SK-N-SH treated with all-trans-retinoic acid at 6 μM for 48 hours (cell line): ENCODE results near the gene SEZ6L.

Experiments
- ATAC-seq: fragments of 200-7000 bp; cut with Tn5 transposase; 3 replicates; pipeline ENCODE4 v1.9.1; 2020; ENCODE audit warnings: mild to moderate bottlenecking, moderate library complexity
- ARNTL ChIP-seq: fragments of 450-650 bp; formaldehyde crosslinking; IDR thresholded peaks from 2 replicates; pipeline ENCODE4 v1.5.0; 2020; ENCODE audit warnings: low read depth, mild to moderate bottlenecking, moderate library complexity, borderline replicate concordance
- BACH2 ChIP-seq: fragments of 250-450 bp; sonication (Bioruptor Pico); IDR thresholded peaks from 2 replicates; pipeline ENCODE4 v1.9.0; 2021; ENCODE audit warnings: mild to moderate bottlenecking, borderline replicate concordance
- CSDC2 ChIP-seq: fragments of 250-450 bp; sonication (Bioruptor Pico); IDR thresholded peaks from 2 replicates; pipeline ENCODE4 v1.5.0; 2020; ENCODE audit warnings: mild to moderate bottlenecking, moderate library complexity
- ESRRG ChIP-seq: fragments of 250-450 bp; sonication (Bioruptor Pico); IDR thresholded peaks from 2 replicates; pipeline ENCODE4 v1.6.1; 2021; ENCODE audit warnings: mild to moderate bottlenecking
- GLIS3 ChIP-seq: fragments of 250-450 bp; sonication (Bioruptor Pico); IDR thresholded peaks from 2 replicates; pipeline ENCODE4 v1.5.0; 2020; ENCODE audit warnings: mild to moderate bottlenecking, moderate library complexity
- ISL1 ChIP-seq: fragments of 250-450 bp; sonication (Bioruptor Pico); IDR thresholded peaks from 2 replicates; pipeline ENCODE4 v2.1.2; 2022; ENCODE audit warnings: mild to moderate bottlenecking, moderate library complexity
- OSR1 ChIP-seq: fragments of 250-450 bp; sonication (Bioruptor Pico); IDR thresholded peaks from 2 replicates; pipeline ENCODE4 v1.8.0; 2022; ENCODE audit warnings: moderate library complexity, mild to moderate bottlenecking, inconsistent platforms
- RARB ChIP-seq: fragments of 250-450 bp; sonication (Bioruptor Pico); IDR thresholded peaks from 2 replicates; pipeline ENCODE4 v1.8.0; 2021; ENCODE audit warnings: mild to moderate bottlenecking, moderate library complexity
- SNAI2 ChIP-seq: fragments of 250-450 bp; sonication (Bioruptor Pico); IDR thresholded peaks from 2 replicates; pipeline ENCODE4 v1.5.0; 2020; ENCODE audit warnings: mild to moderate bottlenecking, moderate library complexity
- TCF4 ChIP-seq: fragments of 250-450 bp; sonication (Bioruptor Pico); IDR thresholded peaks from 2 replicates; pipeline ENCODE4 v1.8.0; 2021; ENCODE audit warnings: mild to moderate bottlenecking, moderate library complexity, borderline replicate concordance
- TOX ChIP-seq: fragments of 250-450 bp; sonication (Bioruptor Pico); IDR thresholded peaks from 2 replicates; pipeline ENCODE4 v1.8.0; 2021; ENCODE audit warnings: mild to moderate bottlenecking, moderate library complexity, borderline replicate concordance
- ZFP3 ChIP-seq: fragments of 250-450 bp; sonication (Bioruptor Pico); IDR thresholded peaks from 2 replicates; pipeline ENCODE4 v1.5.0; 2020; ENCODE audit warnings: mild to moderate bottlenecking, moderate library complexity
- ZFP30 ChIP-seq: fragments of 450-650 bp; formaldehyde crosslinking; IDR thresholded peaks from 2 replicates; pipeline ENCODE4 v1.5.0; 2022; ENCODE audit warnings: mild to moderate bottlenecking, moderate library complexity
- ZNF565 ChIP-seq: fragments of 450-650 bp; formaldehyde crosslinking; conservative IDR thresholded peaks from 2 replicates; pipeline ENCODE4 v1.5.0; 2020; ENCODE audit warnings: low read depth, mild to moderate bottlenecking, moderate library complexity
- ZNF70 ChIP-seq: fragments of 450-650 bp; formaldehyde crosslinking; IDR thresholded peaks from 2 replicates; pipeline ENCODE4 v1.5.0; 2020; ENCODE audit warnings: mild to moderate bottlenecking, moderate library complexity
- ZNF8 ChIP-seq: fragments of 450-650 bp; formaldehyde crosslinking; IDR thresholded peaks from 2 replicates; pipeline ENCODE4 v1.5.0; 2020; ENCODE audit warnings: mild to moderate bottlenecking, moderate library complexity
- TF ChIP-seq, protein P1 (sequence below): fragments of 250-450 bp; sonication (Bioruptor Pico); IDR thresholded peaks from 2 replicates; pipeline ENCODE4 v1.5.1; 2021; ENCODE audit warnings: mild to moderate bottlenecking, moderate library complexity
- TF ChIP-seq, protein P2 (sequence below): fragments of 250-450 bp; sonication (Bioruptor Pico); IDR thresholded peaks from 2 replicates; pipeline ENCODE4 v1.5.0; 2020; ENCODE audit warnings: mild to moderate bottlenecking, moderate library complexity
- TF ChIP-seq, protein P3 (sequence below): fragments of 250-450 bp; sonication (Bioruptor Pico); IDR thresholded peaks from 2 replicates; pipeline ENCODE4 v1.8.0; 2021; ENCODE audit warnings: low read depth, mild to moderate bottlenecking, moderate library complexity, borderline replicate concordance
- TF ChIP-seq, protein P4 (sequence below): fragments of 250-450 bp; sonication (Bioruptor Pico); IDR thresholded peaks from 2 replicates; pipeline ENCODE4 v1.5.1; 2020; ENCODE audit warnings: low read depth, mild to moderate bottlenecking, moderate library complexity
- TF ChIP-seq, protein P5 (sequence below): fragments of 250-450 bp; sonication (Bioruptor Pico); IDR thresholded peaks from 2 replicates; pipeline ENCODE4 v1.8.0; 2020; ENCODE audit warnings: mild to moderate bottlenecking, moderate library complexity, borderline replicate concordance

The SEZ6L gene

DNA sequence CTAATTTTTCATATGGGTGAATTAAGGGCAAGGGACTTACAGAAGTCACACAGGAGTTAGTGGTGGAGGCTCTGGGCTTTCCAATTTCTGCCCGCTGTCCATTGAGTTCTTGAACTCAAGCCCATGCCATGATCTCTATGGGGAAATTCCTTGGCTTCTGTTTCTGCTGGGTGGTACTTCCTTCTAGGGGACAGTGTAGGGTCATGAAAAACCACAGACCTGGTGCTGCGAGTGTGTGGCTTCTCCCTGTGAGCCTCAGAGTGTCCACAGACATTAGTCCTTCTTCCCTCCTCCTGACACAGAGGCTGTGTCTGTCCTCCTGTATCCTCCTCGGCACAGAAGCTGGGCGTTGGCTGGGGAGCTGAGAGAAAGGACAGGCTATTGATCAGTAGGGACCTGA lies 6.3 kb upstream of the SEZ6L start:
- TF ChIP-seq, protein P1, sequence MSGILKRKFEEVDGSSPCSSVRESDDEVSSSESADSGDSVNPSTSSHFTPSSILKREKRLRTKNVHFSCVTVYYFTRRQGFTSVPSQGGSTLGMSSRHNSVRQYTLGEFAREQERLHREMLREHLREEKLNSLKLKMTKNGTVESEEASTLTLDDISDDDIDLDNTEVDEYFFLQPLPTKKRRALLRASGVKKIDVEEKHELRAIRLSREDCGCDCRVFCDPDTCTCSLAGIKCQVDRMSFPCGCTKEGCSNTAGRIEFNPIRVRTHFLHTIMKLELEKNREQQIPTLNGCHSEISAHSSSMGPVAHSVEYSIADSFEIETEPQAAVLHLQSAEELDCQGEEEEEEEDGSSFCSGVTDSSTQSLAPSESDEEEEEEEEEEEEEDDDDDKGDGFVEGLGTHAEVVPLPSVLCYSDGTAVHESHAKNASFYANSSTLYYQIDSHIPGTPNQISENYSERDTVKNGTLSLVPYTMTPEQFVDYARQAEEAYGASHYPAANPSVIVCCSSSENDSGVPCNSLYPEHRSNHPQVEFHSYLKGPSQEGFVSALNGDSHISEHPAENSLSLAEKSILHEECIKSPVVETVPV (CRISPR knock-in tag) = no peak
- TF ChIP-seq, protein P2, sequence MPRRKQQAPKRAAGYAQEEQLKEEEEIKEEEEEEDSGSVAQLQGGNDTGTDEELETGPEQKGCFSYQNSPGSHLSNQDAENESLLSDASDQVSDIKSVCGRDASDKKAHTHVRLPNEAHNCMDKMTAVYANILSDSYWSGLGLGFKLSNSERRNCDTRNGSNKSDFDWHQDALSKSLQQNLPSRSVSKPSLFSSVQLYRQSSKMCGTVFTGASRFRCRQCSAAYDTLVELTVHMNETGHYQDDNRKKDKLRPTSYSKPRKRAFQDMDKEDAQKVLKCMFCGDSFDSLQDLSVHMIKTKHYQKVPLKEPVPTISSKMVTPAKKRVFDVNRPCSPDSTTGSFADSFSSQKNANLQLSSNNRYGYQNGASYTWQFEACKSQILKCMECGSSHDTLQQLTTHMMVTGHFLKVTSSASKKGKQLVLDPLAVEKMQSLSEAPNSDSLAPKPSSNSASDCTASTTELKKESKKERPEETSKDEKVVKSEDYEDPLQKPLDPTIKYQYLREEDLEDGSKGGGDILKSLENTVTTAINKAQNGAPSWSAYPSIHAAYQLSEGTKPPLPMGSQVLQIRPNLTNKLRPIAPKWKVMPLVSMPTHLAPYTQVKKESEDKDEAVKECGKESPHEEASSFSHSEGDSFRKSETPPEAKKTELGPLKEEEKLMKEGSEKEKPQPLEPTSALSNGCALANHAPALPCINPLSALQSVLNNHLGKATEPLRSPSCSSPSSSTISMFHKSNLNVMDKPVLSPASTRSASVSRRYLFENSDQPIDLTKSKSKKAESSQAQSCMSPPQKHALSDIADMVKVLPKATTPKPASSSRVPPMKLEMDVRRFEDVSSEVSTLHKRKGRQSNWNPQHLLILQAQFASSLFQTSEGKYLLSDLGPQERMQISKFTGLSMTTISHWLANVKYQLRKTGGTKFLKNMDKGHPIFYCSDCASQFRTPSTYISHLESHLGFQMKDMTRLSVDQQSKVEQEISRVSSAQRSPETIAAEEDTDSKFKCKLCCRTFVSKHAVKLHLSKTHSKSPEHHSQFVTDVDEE (CRISPR knock-in tag) = no peak
- TF ChIP-seq ZNF565 (CRISPR knock-in tag) (no peak), ZFP3 (CRISPR knock-in tag) (no peak), GLIS3 (CRISPR knock-in tag) (no peak), BACH2 (CRISPR knock-in tag) (no peak), ARNTL (no peak), ESRRG (CRISPR knock-in tag) (no peak), ZNF8 (CRISPR knock-in tag) (no peak), CSDC2 (CRISPR knock-in tag) (no peak), ISL1 (CRISPR knock-in tag) (no peak), TCF4 (CRISPR knock-in tag) (no peak), ZNF70 (CRISPR knock-in tag) (no peak), TOX (no peak)
- TF ChIP-seq, protein P3, sequence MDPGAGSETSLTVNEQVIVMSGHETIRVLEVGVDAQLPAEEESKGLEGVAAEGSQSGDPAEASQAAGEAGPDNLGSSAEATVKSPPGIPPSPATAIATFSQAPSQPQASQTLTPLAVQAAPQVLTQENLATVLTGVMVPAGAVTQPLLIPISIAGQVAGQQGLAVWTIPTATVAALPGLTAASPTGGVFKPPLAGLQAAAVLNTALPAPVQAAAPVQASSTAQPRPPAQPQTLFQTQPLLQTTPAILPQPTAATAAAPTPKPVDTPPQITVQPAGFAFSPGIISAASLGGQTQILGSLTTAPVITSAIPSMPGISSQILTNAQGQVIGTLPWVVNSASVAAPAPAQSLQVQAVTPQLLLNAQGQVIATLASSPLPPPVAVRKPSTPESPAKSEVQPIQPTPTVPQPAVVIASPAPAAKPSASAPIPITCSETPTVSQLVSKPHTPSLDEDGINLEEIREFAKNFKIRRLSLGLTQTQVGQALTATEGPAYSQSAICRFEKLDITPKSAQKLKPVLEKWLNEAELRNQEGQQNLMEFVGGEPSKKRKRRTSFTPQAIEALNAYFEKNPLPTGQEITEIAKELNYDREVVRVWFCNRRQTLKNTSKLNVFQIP = no peak
- TF ChIP-seq, protein P4, sequence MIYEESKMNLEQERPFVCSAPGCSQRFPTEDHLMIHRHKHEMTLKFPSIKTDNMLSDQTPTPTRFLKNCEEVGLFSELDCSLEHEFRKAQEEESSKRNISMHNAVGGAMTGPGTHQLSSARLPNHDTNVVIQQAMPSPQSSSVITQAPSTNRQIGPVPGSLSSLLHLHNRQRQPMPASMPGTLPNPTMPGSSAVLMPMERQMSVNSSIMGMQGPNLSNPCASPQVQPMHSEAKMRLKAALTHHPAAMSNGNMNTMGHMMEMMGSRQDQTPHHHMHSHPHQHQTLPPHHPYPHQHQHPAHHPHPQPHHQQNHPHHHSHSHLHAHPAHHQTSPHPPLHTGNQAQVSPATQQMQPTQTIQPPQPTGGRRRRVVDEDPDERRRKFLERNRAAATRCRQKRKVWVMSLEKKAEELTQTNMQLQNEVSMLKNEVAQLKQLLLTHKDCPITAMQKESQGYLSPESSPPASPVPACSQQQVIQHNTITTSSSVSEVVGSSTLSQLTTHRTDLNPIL (CRISPR knock-in tag) = no peak

DNA sequence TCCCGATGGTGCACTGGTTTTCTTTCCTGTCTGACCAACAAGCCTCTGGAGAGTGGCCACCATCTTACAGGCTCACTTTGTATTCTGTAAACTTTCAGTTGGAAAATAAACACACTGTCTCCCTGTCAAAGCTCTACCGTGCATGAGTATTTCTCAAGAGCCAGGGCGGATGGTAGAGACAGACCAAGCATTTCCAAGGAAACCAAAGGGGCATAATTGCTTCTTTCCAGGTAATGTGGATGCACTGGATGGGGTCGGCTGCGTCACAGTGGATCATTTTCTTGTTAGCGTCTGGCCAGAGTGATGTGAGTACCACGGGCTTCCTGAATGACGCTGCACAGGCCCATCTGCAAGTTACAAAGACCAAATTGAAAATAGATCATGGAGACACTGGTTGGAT lies 5.1 kb upstream of the SEZ6L start:
- no peak for ATAC-seq
- TF ChIP-seq ZFP3 (CRISPR knock-in tag) (no peak), TOX (no peak), ESRRG (CRISPR knock-in tag) (no peak), ZFP30 (CRISPR knock-in tag) (no peak), GLIS3 (CRISPR knock-in tag) (no peak), ZNF8 (CRISPR knock-in tag) (no peak), OSR1 (CRISPR knock-in tag) (no peak), RARB (no peak)
- TF ChIP-seq, protein P5, sequence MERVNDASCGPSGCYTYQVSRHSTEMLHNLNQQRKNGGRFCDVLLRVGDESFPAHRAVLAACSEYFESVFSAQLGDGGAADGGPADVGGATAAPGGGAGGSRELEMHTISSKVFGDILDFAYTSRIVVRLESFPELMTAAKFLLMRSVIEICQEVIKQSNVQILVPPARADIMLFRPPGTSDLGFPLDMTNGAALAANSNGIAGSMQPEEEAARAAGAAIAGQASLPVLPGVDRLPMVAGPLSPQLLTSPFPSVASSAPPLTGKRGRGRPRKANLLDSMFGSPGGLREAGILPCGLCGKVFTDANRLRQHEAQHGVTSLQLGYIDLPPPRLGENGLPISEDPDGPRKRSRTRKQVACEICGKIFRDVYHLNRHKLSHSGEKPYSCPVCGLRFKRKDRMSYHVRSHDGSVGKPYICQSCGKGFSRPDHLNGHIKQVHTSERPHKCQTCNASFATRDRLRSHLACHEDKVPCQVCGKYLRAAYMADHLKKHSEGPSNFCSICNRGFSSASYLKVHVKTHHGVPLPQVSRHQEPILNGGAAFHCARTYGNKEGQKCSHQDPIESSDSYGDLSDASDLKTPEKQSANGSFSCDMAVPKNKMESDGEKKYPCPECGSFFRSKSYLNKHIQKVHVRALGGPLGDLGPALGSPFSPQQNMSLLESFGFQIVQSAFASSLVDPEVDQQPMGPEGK = no peak
- TF ChIP-seq, protein P4 (CRISPR knock-in tag) = no peak
- TF ChIP-seq, all 23 proteins: peak for 0

More for the DNA sequence above, 6.3 kb upstream of the SEZ6L start:
- no peak for ATAC-seq

DNA sequence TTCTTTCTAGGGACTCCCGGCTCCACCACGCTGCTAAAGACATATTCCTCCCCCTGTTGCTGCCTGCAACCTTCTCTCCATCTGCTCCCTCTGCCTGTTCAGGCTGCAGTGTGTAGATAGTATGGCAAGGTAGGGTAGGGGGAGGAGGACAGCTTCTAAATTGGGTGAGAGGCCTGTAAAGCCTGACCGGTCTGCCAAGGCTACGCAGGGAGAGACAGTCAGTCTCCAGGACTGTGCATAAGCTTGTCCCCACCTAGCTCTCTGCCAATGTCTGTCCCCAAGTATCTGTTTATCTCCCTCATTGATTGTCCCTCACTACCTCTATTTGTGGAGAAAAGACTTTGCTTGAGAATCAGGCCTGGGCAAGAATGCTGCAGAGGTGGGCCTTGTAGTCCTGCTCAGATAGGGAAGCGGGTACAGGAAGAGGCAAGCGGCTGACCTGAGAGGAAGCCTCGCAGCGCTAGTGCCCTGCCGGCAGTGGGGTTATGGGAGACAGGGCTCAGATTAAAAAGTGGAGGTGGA lies 871 bp upstream of the SEZ6L start:
- TF ChIP-seq ZFP3 (CRISPR knock-in tag) = no peak
- no peak for TF ChIP-seq ESRRG (CRISPR knock-in tag)
- no peak for TF ChIP-seq SNAI2 (CRISPR knock-in tag)
- no peak; the same call in 2 of the 3 replicates for ATAC-seq
